Forelimb muscle (tissue), 1 donor: Measurements from ENCODE around the gene EFNA5. TPM values are rescaled to one million over a fixed set of nuclear protein-coding genes. Genes with fewer than 3 reads are reported as not detected.
"Not testable (repeated sequence)": the region's sequence is repeated elsewhere in the genome, so short reads cannot be mapped to it uniquely, and the experiment has no call there.

Source experiments
- DNase-seq: peaks from one replicate; pipeline ENCODE4 v3.0.0-alpha.2; 2013; ENCODE audit warnings: low read depth
- polyA plus RNA-seq: library from polyadenylated mRNA; unstranded; fragments of 120-200 nt; gene quantifications from one replicate; pipeline ENCODE4 v1.2.1, GENCODE V29; 2013; ENCODE audit not compliant: insufficient read length

EFNA5 gene
- polyA plus RNA-seq, 1 donor: 3.0 TPM

GRCh38 chr5:107518616-107519015, 152.1 kb downstream of the EFNA5 start:
- DNase-seq: no peak

GRCh38 chr5:107518190-107518589, 152.5 kb downstream of the EFNA5 start:
- no peak for DNase-seq

- DNase-seq: no peak
These were observed 153.3 kb downstream of the EFNA5 start for GRCh38 chr5:107517185-107518033.

GRCh38 chr5:107516452-107517184, 154.1 kb downstream of the EFNA5 start:
- DNase-seq: no peak

GRCh38 chr5:107515521-107516080, 155.1 kb downstream of the EFNA5 start:
- no peak for DNase-seq

- DNase-seq: no peak
These were observed 156.4 kb downstream of the EFNA5 start for GRCh38 chr5:107514305-107514704.

- DNase-seq: no peak
These were observed 157.2 kb downstream of the EFNA5 start for GRCh38 chr5:107513337-107514085.

GRCh38 chr5:107512029-107512428, 158.7 kb downstream of the EFNA5 start:
- DNase-seq: no peak

GRCh38 chr5:107510125-107510524, 160.6 kb downstream of the EFNA5 start:
- DNase-seq: no peak

- DNase-seq: no peak
These were observed 162.6 kb downstream of the EFNA5 start for GRCh38 chr5:107508097-107508496.

- no peak for DNase-seq
These were observed 164.8 kb downstream of the EFNA5 start for GRCh38 chr5:107505763-107506534.

- no peak for DNase-seq
These were observed 166.3 kb downstream of the EFNA5 start for GRCh38 chr5:107504424-107504823.

- DNase-seq: no peak
These were observed 168.1 kb downstream of the EFNA5 start for GRCh38 chr5:107502676-107503060.

- DNase-seq: no peak
These were observed 168.6 kb downstream of the EFNA5 start for GRCh38 chr5:107501965-107502675.

- no peak for DNase-seq
These were observed 169.9 kb downstream of the EFNA5 start for GRCh38 chr5:107500840-107501239.

GRCh38 chr5:107500347-107500746, 170.4 kb downstream of the EFNA5 start:
- DNase-seq: no peak

- DNase-seq: no peak
These were observed 171.0 kb downstream of the EFNA5 start for GRCh38 chr5:107499776-107500175.

- DNase-seq: no peak
These were observed 171.5 kb downstream of the EFNA5 start for GRCh38 chr5:107499237-107499636.

GRCh38 chr5:107496466-107496865, 174.3 kb downstream of the EFNA5 start:
- DNase-seq: no peak

- DNase-seq: not testable (repeated sequence)
These were observed 176.6 kb downstream of the EFNA5 start for GRCh38 chr5:107494129-107494528.
